Vagina (tissue), 2 donors: ENCODE measurements around the gene SNAP47.

Experiments used
- CTCF ChIP-seq, 3 experiments: fragments of 450-650 bp in 2 of 3; fragments of 200-600 bp in 1 of 3; sonication (generic) in 1 of 3; IDR thresholded peaks; one replicate each; pipeline ENCODE4 v1.5.1; 2017 to 2019; ENCODE audit warnings: antibody characterized with exemption in 3 of 3, mild to moderate bottlenecking in 2 of 3, moderate library complexity in 2 of 3
- POLR2A ChIP-seq, 2 donors: fragments of 450-650 bp; IDR thresholded peaks; one replicate each; pipeline ENCODE4 v1.6.1; 2017; ENCODE audit warnings: antibody characterized with exemption in 2 of 2, mild to moderate bottlenecking in 2 of 2, moderate library complexity in 2 of 2
- POLR2AphosphoS5 ChIP-seq, 2 donors: sonication (generic); formaldehyde crosslinking; IDR thresholded peaks; one replicate each; pipeline ENCODE4 v1.9.0; 2017; ENCODE audit warnings: antibody characterized with exemption in 2 of 2, mild to moderate bottlenecking in 2 of 2, low read depth in 1 of 2; ENCODE audit not compliant: insufficient read depth in 1 of 2

GRCh38 chr1:227809026-227809425 lies 73.8 kb downstream of the SNAP47 start:
- TF ChIP-seq CTCF (IDR thresholded peaks at IDR 0.05) (no peak), POLR2AphosphoS5 (IDR thresholded peaks at IDR 0.05; ENCODE audit: insufficient read depth in 1 of 2, low read depth in 1 of 2) (no peak), POLR2A (IDR thresholded peaks at IDR 0.05) (no peak)
